Neural progenitor cell (in vitro differentiated cells): ENCODE data around the gene KLC3.

Experiments
- CTCF ChIP-seq: fragments of 200-600 bp; sonication (generic); IDR thresholded peaks from 2 replicates; pipeline ENCODE4 v1.5.1; 2017; ENCODE audit warnings: antibody characterized with exemption, mild to moderate bottlenecking
- EZH2phosphoT487 ChIP-seq: fragments of 200-600 bp; sonication (generic); IDR thresholded peaks from 2 replicates; pipeline ENCODE4 v1.6.1; 2017; ENCODE audit warnings: antibody characterized with exemption

DNA sequence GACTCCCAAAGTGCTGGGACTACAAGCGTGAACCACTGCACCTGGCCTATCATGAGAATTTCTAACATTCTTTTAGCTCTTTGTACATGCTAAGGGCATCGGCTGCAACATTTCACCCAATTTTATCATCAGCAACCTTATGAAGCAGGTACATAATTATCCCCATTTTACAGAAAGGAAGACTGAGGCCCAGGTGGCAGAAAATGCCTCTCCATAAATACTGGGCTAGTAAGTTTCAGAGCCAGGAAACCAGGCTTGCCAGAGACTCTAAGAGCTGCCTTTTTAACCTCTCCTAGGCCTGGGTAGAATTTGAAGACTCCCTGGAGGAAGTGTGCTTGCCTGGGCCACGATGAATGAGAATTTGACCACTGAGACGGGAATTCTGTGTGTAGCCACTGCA, 27.6 kb downstream of the KLC3 start:
- no peak for TF ChIP-seq CTCF
- TF ChIP-seq EZH2phosphoT487: no peak
